GM21423 (cell line): ENCODE measurements around the gene PSMB11.

ENCODE experiments used
- ATAC-seq: cut with Tn5 transposase; IDR thresholded peaks from one replicate; pipeline ENCODE4 v1.9.1; 2021; ENCODE audit warnings: mild to moderate bottlenecking, moderate library complexity; ENCODE audit not compliant: unreplicated experiment

Gene PSMB11

GRCh38 chr14:23040100-23040499, 1.9 kb upstream of the PSMB11 start:
- ATAC-seq, result no peak

DNA sequence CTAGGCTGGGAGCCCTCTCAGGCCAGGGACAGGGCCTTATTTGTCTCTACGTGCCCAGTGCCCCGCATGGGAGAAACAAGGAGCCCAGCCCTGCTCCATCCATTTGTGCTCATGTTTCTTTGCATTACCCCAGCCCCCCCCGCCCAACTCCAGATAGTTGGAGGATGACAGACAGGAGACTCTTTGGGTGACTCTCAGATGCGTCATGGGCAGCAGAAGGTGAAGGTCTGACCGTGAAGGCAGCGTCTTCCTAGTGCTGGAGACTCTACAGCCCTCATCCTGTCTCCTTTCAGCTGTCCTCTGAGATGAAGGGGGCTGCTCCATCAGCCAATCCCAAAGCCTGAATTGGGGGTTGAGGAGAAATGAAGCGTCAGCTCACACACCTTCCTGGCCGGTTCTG, 283 bp upstream of the PSMB11 start:
- ATAC-seq, result no peak

DNA sequence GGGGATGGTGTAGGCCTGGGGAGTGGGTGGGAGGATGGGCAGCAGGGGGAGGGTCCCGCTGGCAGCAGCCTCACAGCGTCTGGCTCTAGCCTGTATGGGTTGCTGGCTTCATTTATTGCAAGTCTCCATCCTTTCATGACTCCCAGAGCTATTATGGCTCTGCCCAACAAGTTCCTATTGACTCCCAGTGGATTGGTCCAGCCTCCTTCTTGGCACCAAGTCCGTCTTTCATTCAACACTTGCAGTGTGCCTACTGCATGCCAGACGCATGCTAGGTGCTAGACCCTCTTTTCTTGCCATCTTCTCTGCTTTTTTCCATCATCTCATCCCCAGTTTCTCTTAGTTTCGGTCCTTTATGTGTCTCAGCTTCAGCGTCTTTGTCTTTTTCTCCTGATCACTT, 1.1 kb downstream of the PSMB11 start:
- ATAC-seq, result no peak

DNA sequence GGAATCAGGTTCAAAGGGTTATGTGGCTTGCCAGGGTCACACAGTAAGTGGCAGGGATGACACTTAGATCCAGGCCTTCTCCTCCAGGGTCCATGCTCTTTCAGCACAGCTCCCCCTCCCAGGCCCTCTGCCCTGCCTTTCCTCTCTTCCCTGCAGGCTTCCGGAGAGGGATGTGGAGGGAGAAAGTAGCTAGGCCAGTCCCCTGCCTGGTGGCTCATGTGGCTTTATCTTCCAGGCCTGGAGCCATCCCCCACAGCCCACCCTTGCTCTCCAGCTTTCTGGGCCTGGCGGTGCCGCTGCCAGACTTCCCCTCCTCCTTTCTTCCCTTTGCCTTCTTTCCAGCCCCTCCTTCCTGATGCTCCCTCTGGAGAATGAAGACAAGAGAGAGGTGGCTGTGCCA, 1.7 kb downstream of the PSMB11 start:
- ATAC-seq, result no peak

GRCh38 chr14:23044840-23045239, 2.8 kb downstream of the PSMB11 start:
- ATAC-seq, result no peak

DNA sequence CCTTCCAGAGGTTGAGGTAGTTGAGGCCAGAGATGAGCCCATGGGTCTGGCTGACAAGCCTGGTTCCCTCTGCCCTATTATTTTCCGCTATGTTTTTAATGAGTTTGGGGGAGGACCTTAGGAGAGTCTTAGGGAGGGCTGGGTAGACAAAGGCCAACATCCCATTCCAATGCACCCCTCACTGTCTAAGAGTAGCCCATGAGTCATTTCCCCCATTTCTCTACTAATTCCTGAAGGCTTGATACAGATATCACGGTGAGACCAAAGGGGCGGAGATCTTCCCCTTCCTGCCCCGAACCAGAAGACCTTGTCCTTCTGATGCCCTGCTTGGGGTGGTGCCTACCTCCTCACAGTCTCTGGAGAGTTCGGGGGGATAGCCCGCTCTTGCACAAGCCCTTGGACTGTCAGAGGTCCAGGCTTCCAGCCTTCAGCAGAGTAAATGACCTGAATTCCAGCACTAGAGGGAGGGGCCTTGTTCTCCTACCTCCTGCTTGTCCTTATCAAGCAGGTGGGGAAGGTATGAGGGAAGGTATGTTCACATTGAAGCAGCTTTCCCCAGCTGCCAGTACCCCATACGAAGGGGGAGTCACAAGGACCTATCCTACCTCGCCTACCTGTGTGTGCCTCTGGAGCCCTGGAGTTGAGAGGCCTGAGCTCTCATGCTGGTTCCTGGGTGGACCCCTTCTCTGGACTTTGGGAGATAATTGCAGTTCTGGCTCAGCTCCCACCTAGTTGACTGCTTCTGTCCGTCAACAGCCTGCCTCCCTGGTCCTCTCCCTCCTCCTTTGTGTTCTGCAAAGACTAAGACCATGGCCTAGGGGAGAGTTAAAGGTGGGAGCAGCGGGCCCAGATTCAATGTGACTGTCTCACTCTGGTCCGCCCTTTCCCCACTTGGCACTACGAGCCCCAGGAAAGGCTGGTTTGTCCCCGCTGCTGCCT, 3.7 kb downstream of the PSMB11 start:
- ATAC-seq, result no peak

DNA sequence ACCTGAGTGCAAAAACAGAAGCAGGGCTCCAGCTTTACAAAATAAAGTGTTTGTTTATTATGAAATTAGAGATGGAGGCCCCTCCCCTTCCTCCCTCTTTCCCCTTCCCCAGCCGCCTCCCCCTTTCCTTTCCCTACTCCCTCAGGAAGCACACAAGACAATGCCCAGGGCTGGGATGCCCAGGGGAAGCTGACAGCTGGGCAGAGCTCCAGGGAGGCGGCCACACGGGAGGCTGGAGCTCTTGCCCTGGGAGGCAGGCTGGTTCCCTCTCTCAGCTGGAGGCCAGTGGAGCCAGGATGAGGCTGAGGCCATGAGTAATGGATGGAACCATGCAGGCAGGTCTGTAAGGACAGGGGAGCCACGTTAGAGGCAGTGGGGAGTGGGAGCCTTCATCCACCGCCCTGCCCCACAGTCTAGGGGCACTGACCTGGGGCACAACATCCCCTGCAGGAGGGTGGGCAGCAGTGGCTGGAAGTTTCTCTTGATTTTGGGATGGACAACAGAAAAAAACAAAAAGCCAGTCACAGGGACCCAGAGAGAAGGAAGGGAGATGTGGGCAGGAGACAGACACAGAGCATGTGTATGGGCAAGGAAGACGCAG, 5.1 kb downstream of the PSMB11 start:
- ATAC-seq, result no peak

- ATAC-seq, result no peak
These were observed 6.0 kb downstream of the PSMB11 start for GRCh38 chr14:23047751-23048693.

DNA sequence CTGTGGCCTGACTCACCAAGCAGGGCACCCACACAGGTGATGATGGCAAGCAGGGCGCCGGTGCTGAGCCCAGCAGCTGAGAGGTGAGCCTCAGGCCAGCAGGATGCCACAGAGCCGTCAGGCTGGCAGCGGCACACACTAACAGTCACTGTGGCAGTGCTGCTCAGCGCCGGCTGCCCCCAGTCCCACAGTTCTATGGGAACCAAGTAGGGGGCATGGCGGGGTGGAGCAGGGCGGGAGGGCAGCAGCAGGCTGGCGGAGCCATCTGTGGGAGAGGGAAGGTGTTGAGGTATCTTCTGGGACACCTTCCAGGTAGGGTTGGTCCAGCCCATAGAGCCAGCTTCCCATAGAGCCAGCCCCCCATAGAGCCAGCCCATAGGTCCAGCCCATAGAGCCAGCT, 7.0 kb downstream of the PSMB11 start:
- ATAC-seq, result no peak

- no peak for ATAC-seq
These were observed 9.4 kb downstream of the PSMB11 start for GRCh38 chr14:23051141-23052057.

DNA sequence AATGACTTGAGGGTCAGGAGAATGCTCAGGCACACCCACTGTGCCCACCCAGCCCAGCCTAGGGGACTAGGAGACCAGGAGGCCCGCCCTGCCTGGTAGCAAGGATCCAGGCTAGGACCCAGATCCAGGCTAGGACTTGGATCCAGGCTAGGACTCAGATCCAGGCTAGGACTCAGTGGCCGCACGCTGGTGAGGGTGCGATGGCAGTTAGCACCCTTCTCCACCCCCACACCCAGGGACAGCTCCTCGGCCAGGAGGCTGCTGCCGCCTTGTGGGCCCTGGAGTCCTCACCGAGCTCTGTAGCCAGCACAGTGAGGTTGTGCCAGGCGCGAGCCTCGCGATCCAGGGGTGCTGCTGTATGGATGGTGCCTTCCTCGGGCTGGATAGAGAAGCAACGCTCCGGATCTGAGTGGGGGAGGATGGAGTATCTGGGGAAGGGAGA, 10.2 kb downstream of the PSMB11 start:
- ATAC-seq, result no peak

DNA sequence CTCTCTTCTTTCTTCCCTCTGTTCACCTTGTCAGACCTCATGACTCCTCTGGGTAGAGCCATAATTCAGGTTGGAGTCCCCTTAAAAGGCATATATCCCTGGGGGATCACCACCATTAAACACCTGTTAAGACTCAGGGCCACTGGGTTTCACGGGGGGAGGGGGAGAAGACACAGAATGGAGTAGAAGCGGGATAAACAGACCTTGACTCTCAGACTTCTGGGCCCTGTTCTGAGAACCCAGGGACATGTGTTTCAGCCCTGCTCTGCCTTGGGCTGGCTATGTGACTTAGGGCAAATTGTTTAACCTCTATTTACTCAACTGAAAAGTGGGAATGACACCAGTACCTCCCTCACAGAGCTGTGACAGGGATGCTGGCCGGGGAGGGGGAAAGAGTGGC, 10.7 kb downstream of the PSMB11 start:
- no peak for ATAC-seq

DNA sequence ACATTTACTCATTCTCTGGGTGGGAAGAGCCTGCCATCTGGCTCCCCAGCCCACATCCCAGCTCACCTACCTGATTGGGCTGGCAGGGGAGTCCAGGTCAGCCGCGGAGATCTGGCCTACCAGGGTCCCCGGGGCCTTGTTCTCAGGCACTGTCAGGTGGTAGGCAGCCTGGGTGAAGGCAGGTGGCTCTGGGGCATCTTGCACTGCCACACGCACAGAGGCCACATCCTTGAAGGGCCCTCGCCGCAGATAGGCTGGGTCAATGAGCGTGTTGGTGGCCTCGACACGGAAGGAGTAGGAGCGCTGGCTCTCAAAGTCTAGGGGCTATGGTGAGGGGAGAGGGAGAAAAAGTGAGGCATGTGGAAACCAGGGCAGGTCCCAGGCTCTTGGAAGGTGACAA, 11.4 kb downstream of the PSMB11 start:
- ATAC-seq, result no peak

DNA sequence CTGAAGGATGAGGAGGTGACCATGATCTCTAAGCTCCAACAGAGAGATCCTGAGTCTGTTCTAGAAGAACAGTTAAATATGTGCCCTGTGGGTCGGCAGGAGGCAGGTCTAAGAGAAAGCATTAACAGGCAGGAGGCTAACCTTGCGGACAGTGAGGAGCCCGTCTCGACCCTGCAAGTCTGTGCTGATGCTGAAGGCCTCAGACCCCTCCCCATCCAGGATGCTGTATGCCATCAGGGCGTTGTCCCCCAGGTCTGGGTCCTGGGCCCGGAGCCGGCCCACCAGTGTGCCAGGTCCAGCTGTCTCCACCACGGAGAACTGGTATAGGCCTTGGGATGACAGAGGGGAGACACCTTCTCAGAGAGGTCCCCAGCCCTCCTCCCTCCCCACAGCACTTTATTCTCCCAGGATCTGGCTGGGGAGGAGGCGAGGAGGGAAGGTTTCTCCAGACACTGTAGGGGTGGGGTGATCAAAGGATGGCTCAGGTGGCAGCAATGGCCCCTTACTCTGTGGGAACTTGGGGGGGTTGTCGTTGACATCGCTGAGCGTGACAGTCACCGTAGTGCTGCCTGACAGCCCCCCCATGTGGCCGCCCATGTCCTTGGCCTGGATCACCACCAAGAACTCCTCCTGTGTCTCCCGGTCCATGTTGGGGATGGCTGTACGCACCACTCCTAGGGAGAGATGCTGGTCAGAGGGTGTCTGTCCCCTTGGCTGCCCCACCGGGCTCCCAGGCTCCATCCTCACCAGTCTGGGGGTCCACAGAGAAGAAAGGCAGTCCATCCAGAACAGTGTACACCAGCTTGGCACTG, 12.2 kb downstream of the PSMB11 start:
- ATAC-seq, result no peak

DNA sequence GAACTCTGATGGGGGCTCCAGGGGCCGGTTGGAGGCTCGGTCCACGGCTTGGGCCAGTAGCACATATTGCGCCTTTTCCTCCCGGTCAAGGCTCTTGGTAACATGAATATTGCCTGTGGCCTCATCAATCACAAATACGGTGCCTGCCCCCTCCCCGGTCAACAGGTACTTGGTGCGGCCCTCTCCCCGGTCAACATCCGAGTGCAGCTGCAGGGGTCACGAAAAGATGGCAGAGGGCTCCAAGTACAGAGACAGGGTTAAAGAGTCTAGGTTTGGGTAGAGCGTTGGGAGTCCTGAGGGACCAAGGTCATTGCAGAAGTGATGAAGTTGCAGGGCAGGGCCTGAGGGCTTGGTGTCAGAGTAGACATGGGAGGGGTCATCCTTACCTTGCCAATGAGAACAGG, 13.1 kb downstream of the PSMB11 start:
- no peak for ATAC-seq

DNA sequence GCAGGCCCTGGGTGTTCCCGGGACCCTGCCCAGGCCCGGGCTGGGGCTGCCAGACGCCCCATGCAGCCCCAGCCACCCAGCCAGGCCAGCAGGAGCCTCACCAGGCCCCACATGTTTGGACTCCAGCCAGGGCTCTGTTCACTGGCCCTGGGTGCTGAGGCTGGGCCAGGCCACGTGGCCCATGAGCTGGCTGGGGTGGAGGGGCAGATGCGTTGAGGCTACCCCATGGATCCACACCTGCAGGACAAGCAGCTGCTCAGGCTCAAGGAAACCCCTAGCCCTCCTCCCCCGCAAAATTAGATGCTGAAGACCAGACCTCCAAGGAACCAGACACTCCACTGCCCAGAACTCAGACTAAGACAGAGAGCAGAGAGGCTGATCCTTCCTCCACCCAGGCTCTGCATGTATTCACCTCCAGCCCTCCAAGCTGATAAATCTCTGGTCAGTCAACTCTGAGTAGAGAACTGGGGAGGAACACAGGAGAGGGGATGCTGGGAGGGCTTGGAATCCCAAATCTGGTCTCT, 13.7 kb downstream of the PSMB11 start:
- ATAC-seq, result no peak

DNA sequence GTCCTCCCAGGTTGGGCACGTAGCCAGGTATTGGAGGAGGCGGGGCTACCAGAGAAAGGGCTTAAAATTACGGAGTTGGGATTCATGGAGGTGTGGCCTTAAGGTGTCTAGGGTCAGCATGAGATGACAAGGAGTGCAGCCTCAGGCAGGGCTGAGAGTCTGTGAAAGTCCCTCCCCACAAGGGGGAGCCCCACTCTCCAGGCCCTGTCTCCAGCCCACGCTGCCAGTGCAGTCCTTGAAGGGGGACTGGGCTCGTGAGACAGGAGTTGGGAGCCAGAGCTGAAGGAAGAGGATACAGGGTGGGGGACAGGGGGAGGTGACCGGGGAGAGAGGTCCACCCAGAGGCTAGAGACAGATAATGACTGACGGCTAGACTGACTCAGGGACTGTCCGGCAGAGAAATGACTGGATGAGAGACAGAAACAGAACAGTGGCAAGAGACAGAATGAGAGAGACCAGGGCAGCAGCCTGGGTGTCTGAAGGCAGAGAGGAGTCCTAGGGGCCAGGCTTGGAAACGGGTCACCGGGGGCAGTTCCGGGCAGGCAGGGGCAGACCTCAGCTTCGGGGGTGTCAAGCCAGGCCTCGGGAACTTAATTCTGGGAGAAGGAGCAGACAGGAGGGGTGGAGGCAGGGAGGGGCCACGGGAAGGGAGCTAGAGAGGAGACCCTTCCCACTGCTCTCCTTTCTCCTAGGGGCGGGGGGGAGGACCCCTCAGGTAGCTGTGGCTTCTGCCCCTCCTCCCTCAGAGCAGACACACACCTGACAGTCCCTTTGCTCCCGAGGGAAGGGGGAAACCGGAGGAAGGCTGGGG, 14.3 kb downstream of the PSMB11 start:
- peak; percentile 43 for ATAC-seq
